H9 (cell line): ENCODE measurements around the gene TNK2. TPM values are rescaled to one million over a fixed set of nuclear protein-coding genes. Genes with fewer than 3 reads are reported as not detected.

Experiments
- DNase-seq: peaks from one replicate; pipeline ENCODE4 v3.0.0-alpha.2; 2017
- H2AFZ ChIP-seq: one replicate; pipeline ENCODE4 v1.6.1; 2013; ENCODE audit warnings: mild to moderate bottlenecking, low read length, control low read depth, moderate library complexity
- H2AK5ac ChIP-seq: 2 replicates; pipeline ENCODE4 v1.6.1; 2013; ENCODE audit warnings: low read length, control low read depth, mixed read lengths; ENCODE audit not compliant: insufficient read length
- H2BK120ac ChIP-seq: one replicate; pipeline ENCODE4 v1.6.1; 2013; ENCODE audit warnings: low read depth, mild to moderate bottlenecking, low read length, control low read depth, inconsistent platforms; ENCODE audit not compliant: poor library complexity, severe bottlenecking
- H2BK12ac ChIP-seq: 2 replicates; pipeline ENCODE4 v1.6.1; 2013; ENCODE audit warnings: low read length, control low read depth, mixed read lengths, low read depth; ENCODE audit not compliant: insufficient read length
- H2BK15ac ChIP-seq: 2 replicates; pipeline ENCODE4 v1.6.1; 2013; ENCODE audit warnings: low read depth, low read length, control low read depth
- H2BK20ac ChIP-seq: one replicate; pipeline ENCODE4 v1.6.1; 2013; ENCODE audit warnings: low read depth, mild to moderate bottlenecking, low read length, control low read depth, inconsistent platforms; ENCODE audit not compliant: poor library complexity, severe bottlenecking
- H2BK5ac ChIP-seq: 2 replicates; pipeline ENCODE4 v1.6.1; 2013; ENCODE audit warnings: low read length, control low read depth, mixed read lengths; ENCODE audit not compliant: insufficient read length
- H3K14ac ChIP-seq: 2 replicates; pipeline ENCODE4 v1.6.1; 2013; ENCODE audit warnings: low read length, control low read depth; ENCODE audit not compliant: insufficient read depth
- H3K18ac ChIP-seq: 2 replicates; pipeline ENCODE4 v1.6.1; 2013; ENCODE audit warnings: low read depth, mild to moderate bottlenecking, mixed read lengths, low read length, control low read depth; ENCODE audit not compliant: insufficient read length
- H3K23ac ChIP-seq: 2 replicates; pipeline ENCODE4 v1.6.1; 2013; ENCODE audit warnings: low read length, control low read depth, mixed read lengths, low read depth; ENCODE audit not compliant: insufficient read length
- H3K23me2 ChIP-seq: 2 replicates; pipeline ENCODE4 v1.6.1; 2013; ENCODE audit warnings: low read depth, mild to moderate bottlenecking, mixed read lengths, low read length, control low read depth; ENCODE audit not compliant: insufficient read length, poor library complexity, severe bottlenecking
- H3K27ac ChIP-seq: 2 replicates; pipeline ENCODE4 v1.5.1; 2013; ENCODE audit warnings: low read length, control low read depth, mixed read lengths, low read depth; ENCODE audit not compliant: insufficient read length
- H3K27me3 ChIP-seq: 2 replicates; pipeline ENCODE4 v1.6.1; 2013; ENCODE audit warnings: low read length, control low read depth, inconsistent platforms; ENCODE audit not compliant: insufficient read depth
- H3K4ac ChIP-seq: 2 replicates; pipeline ENCODE4 v1.6.1; 2013; ENCODE audit warnings: low read depth, mild to moderate bottlenecking, control low read depth, inconsistent platforms, low read length, moderate library complexity
- H3K4me1 ChIP-seq: 2 replicates; pipeline ENCODE4 v1.6.1; 2013; ENCODE audit warnings: low read length, control low read depth, inconsistent platforms; ENCODE audit not compliant: insufficient read depth
- H3K4me2 ChIP-seq: 2 replicates; pipeline ENCODE4 v1.6.1; 2013; ENCODE audit warnings: low read length, control low read depth, mixed read lengths; ENCODE audit not compliant: insufficient read length, insufficient read depth
- H3K56ac ChIP-seq: 2 replicates; pipeline ENCODE4 v1.6.1; 2013; ENCODE audit warnings: low read depth, mild to moderate bottlenecking, mixed read lengths, low read length, control low read depth; ENCODE audit not compliant: insufficient read length
- H3K79me1 ChIP-seq: 2 replicates; pipeline ENCODE4 v1.6.1; 2013; ENCODE audit warnings: low read depth, mild to moderate bottlenecking, moderate library complexity, low read length, control low read depth, inconsistent platforms; ENCODE audit not compliant: insufficient read depth, poor library complexity, severe bottlenecking
- H3K79me2 ChIP-seq: 2 replicates; pipeline ENCODE4 v1.6.1; 2013; ENCODE audit warnings: low read length, control low read depth, inconsistent platforms; ENCODE audit not compliant: insufficient read depth
- H3K9ac ChIP-seq: 2 replicates; pipeline ENCODE4 v1.6.1; 2013; ENCODE audit warnings: low read length, control low read depth, mixed read lengths; ENCODE audit not compliant: insufficient read length; ENCODE audit errors: extremely low read depth
- H3K9me3 ChIP-seq: one replicate; pipeline ENCODE4 v1.6.1; 2013; ENCODE audit warnings: low read depth, low read length, inconsistent platforms; ENCODE audit not compliant: control insufficient read depth
- H3T11ph ChIP-seq: one replicate; pipeline ENCODE4 v1.6.1; 2013; ENCODE audit warnings: mild to moderate bottlenecking, low read length, control low read depth, inconsistent platforms
- H4K20me1 ChIP-seq: one replicate; pipeline ENCODE4 v1.6.1; 2013; ENCODE audit not compliant: control insufficient read depth, insufficient read length, insufficient read depth
- H4K5ac ChIP-seq: 2 replicates; pipeline ENCODE4 v1.6.1; 2013; ENCODE audit warnings: low read depth, mild to moderate bottlenecking, mixed read lengths, low read length, control low read depth; ENCODE audit not compliant: insufficient read length
- H4K8ac ChIP-seq: replicated peaks from 2 replicates; pipeline ENCODE4 v1.6.1; 2013; ENCODE audit warnings: low read length, control low read depth, mixed read lengths, low read depth; ENCODE audit not compliant: insufficient read length
- H4K91ac ChIP-seq: 2 replicates; pipeline ENCODE4 v1.6.1; 2013; ENCODE audit warnings: low read depth, mild to moderate bottlenecking, moderate library complexity, mixed read lengths, low read length, control low read depth; ENCODE audit not compliant: insufficient read length
- H3K27ac Mint-ChIP-seq, 3 experiments: 2 replicates in 2 of 3; 3 replicates in 1 of 3; pipeline ENCODE4 v1.8.0; 2020 to 2021; ENCODE audit warnings: mixed read lengths in 3 of 3, mild to moderate bottlenecking in 1 of 3, moderate library complexity in 1 of 3
- H3K27me3 Mint-ChIP-seq: 2 replicates; pipeline ENCODE4 v1.8.0; 2021; ENCODE audit warnings: low read depth, mild to moderate bottlenecking, moderate library complexity, mixed read lengths
- H3K36me3 Mint-ChIP-seq, 3 experiments: 2 replicates in 2 of 3; 3 replicates in 1 of 3; pipeline ENCODE4 v1.8.0; 2020 to 2021; ENCODE audit warnings: low read depth in 3 of 3, mixed read lengths in 3 of 3; ENCODE audit not compliant: insufficient read depth in 1 of 3
- H3K4me1 Mint-ChIP-seq, 2 experiments: 2 replicates each; pipeline ENCODE4 v1.8.0; 2020; ENCODE audit warnings: mixed read lengths in 2 of 2
- H3K4me3 Mint-ChIP-seq, 2 experiments: 2 replicates in 1 of 2; 3 replicates in 1 of 2; pipeline ENCODE4 v1.8.0; 2020 to 2021; ENCODE audit warnings: mild to moderate bottlenecking in 2 of 2, mixed read lengths in 2 of 2, moderate library complexity in 1 of 2
- H3K9me3 Mint-ChIP-seq, 2 experiments: 2 replicates in 1 of 2; 3 replicates in 1 of 2; pipeline ENCODE4 v1.8.0; 2020; ENCODE audit warnings: mild to moderate bottlenecking in 2 of 2, mixed read lengths in 2 of 2, moderate library complexity in 1 of 2
- WGBS: extraction: QIAGEN DNeasy Blood & Tissue Kit; methylation state at CpG from one replicate; pipeline ENCODE4 v1.1.7; 2013; ENCODE audit warnings: missing lambda C conversion rate, low lambda C conversion rate, mixed read lengths; ENCODE audit not compliant: insufficient read length; ENCODE audit errors: extremely low coverage; 5-methylcytosine and 5-hydroxymethylcytosine counted together
- total RNA-seq: library from RNA; stranded (reverse); gene quantifications from 2 replicates; pipeline ENCODE4 v1.2.1, GENCODE V29; 2021
- TF ChIP-seq, protein P1 (sequence below): fragments of 200-600 bp; sonication (generic); conservative IDR thresholded peaks from 3 replicates; pipeline ENCODE4 v1.8.0; 2021; ENCODE audit warnings: antibody characterized with exemption, mild to moderate bottlenecking

Gene TNK2
- total RNA-seq, 1 experiment from 2014 or later: 34.5 TPM

DNA sequence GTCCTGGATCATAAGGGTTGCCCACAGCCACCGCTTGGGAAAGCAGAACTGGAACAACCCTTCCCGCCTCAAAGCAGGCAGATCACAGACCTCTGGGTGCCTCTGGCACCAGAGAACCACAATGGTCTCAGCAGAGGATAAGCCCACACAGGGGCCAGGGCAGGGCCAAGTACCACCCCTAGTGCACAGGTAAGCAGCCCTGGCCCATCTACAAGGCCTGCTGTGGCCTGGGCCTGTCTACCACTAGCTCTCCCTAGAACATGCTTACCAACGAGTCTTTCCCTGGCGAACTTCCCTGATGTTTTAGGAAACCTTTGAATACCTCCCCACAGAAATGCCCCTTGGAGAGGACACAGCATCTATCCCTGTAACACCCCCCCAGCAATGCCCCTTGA, 28.3 kb downstream of the TNK2 start:
- Histone ChIP-seq H3K23ac (no peak overlapping the region), H2BK5ac (no peak overlapping the region), H2BK20ac (no peak overlapping the region), H3T11ph (no peak overlapping the region), H4K5ac (no peak overlapping the region), H3K9ac (no peak overlapping the region), H3K79me1 (no peaks in the 10 kb centered on the region), H2AK5ac (no peak overlapping the region), H3K23me2 (peaks cover 5% of the 10 kb centered on the region), H3K79me2 (no peaks in the 10 kb centered on the region), H2BK12ac (no peak overlapping the region), H3K18ac (no peak overlapping the region), H4K20me1 (no peaks in the 10 kb centered on the region), H3K4me2 (no peak overlapping the region), H3K27me3 (no peaks in the 10 kb centered on the region), H3K4ac (no peak overlapping the region), H4K8ac (no peak overlapping the region), H3K56ac (no peak overlapping the region), H2BK15ac (no peak overlapping the region), H3K27ac (no peak overlapping the region), H2BK120ac (no peak overlapping the region), H2AFZ (no peak overlapping the region), H3K4me1 (no peaks in the 10 kb centered on the region), H4K91ac (no peak overlapping the region), H3K9me3 (no peaks in the 10 kb centered on the region), H3K14ac (no peak overlapping the region)
- Mint-ChIP-seq H3K27me3 (no peaks in the 10 kb centered on the region), H3K36me3 (peaks cover 2 to 29% (median 28%) of the 10 kb centered on the region in 3 experiments; a peak in 6 of 7 replicates), H3K9me3 (no peaks in the 10 kb centered on the region), H3K4me1 (no peaks in the 10 kb centered on the region; a peak in 1 of 4 replicates), H3K27ac (peak overlapping the region in 1 of 3 experiments; percentile 15; a peak in 1 of 7 replicates), H3K4me3 (no peak overlapping the region)
- WGBS: no CpG with 5 or more reads among the region's 4 CpGs
- DNase-seq: no peak
- TF ChIP-seq, protein P1, sequence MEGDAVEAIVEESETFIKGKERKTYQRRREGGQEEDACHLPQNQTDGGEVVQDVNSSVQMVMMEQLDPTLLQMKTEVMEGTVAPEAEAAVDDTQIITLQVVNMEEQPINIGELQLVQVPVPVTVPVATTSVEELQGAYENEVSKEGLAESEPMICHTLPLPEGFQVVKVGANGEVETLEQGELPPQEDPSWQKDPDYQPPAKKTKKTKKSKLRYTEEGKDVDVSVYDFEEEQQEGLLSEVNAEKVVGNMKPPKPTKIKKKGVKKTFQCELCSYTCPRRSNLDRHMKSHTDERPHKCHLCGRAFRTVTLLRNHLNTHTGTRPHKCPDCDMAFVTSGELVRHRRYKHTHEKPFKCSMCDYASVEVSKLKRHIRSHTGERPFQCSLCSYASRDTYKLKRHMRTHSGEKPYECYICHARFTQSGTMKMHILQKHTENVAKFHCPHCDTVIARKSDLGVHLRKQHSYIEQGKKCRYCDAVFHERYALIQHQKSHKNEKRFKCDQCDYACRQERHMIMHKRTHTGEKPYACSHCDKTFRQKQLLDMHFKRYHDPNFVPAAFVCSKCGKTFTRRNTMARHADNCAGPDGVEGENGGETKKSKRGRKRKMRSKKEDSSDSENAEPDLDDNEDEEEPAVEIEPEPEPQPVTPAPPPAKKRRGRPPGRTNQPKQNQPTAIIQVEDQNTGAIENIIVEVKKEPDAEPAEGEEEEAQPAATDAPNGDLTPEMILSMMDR: no peak
